Measurements from ENCODE around the gene MXI1.
"Not testable (repeated sequence)": the region's sequence is repeated elsewhere in the genome, so short reads cannot be mapped to it uniquely, and the experiment has no call there.

DNA sequence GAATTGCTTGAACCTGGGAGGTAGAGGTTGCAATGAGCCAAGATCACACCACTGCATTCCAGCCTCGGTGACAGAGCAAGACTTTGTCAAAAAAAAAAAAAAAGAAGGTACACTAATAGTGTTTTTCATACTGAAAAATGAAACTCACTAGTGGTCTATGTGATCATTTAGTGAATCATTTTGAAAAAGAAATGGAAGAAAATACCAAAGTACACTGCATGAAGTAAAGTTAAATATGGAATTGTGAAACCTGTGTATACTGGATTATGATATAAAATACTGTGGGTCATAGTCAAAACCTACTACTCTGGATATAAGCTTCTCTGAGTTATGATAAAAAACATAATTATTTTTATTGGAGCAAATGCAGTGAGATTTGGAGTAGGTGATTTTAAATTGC lies 42.1 kb downstream of the MXI1 start:
- TF ChIP-seq CTCF (conservative IDR thresholded peaks at IDR 0.05; ENCODE audit: low read depth in 2 of 2); EZH2 (IDR thresholded peaks at IDR 0.05; ENCODE audit: low read depth, unreplicated experiment); REST (IDR thresholded peaks at IDR 0.05; ENCODE audit: unreplicated experiment); JUNB (IDR thresholded peaks at IDR 0.05; ENCODE audit: unreplicated experiment); POLR2AphosphoS5 (IDR thresholded peaks at IDR 0.05; ENCODE audit: low read depth); CREB1 (CRISPR knock-in tag; IDR thresholded peaks at IDR 0.05; ENCODE audit: low read depth); EZH2phosphoT487 (IDR thresholded peaks at IDR 0.05; ENCODE audit: unreplicated experiment); ZNF331 (CRISPR knock-in tag; IDR thresholded peaks at IDR 0.05; ENCODE audit: low read depth); NANOG (IDR thresholded peaks at IDR 0.05; ENCODE audit: borderline replicate concordance); ZNF462 (CRISPR knock-in tag; IDR thresholded peaks at IDR 0.05); ZNF114 (CRISPR knock-in tag; IDR thresholded peaks at IDR 0.05); STAT1 (IDR thresholded peaks at IDR 0.05; ENCODE audit: unreplicated experiment): not testable (repeated sequence)
- TF ChIP-seq, protein P1, sequence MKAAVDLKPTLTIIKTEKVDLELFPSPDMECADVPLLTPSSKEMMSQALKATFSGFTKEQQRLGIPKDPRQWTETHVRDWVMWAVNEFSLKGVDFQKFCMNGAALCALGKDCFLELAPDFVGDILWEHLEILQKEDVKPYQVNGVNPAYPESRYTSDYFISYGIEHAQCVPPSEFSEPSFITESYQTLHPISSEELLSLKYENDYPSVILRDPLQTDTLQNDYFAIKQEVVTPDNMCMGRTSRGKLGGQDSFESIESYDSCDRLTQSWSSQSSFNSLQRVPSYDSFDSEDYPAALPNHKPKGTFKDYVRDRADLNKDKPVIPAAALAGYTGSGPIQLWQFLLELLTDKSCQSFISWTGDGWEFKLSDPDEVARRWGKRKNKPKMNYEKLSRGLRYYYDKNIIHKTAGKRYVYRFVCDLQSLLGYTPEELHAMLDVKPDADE (IDR thresholded peaks at IDR 0.05), result not testable (repeated sequence)

All from GM23338 (cell line).